Psoas muscle (tissue), 8 donors: ENCODE measurements around the gene ST6GALNAC5. TPM values are rescaled to one million over a fixed set of nuclear protein-coding genes. Genes with fewer than 3 reads are reported as not detected.

ENCODE experiments used
- ATAC-seq, 4 donors: fragments of 200-7000 bp; cut with Tn5 transposase; one replicate each; pipeline ENCODE4 v1.9.1; 2020; ENCODE audit warnings: moderate library complexity in 3 of 4, mild to moderate bottlenecking in 2 of 4
- DNase-seq, 2 donors: peaks; one replicate each; pipeline ENCODE4 v3.0.0-alpha.2; 2020
- H3K27ac ChIP-seq: fragments of 200-600 bp; one replicate; pipeline ENCODE4 v1.8.0; 2022
- H3K27me3 ChIP-seq, 3 donors: fragments of 200-600 bp in 1 of 3; one replicate each; pipeline versions ENCODE4 v1.6.1 to v1.8.0; 2013 to 2022; ENCODE audit warnings: low read length in 2 of 3, mild to moderate bottlenecking in 2 of 3, moderate library complexity in 1 of 3; ENCODE audit not compliant: insufficient read depth in 3 of 3
- H3K36me3 ChIP-seq, 2 donors: fragments of 200-600 bp in 1 of 2; one replicate each; pipeline versions ENCODE4 v1.6.1 to v1.8.0; 2013 to 2022; ENCODE audit warnings: low read depth in 1 of 2, mild to moderate bottlenecking in 1 of 2, moderate library complexity in 1 of 2; ENCODE audit not compliant: insufficient read depth in 1 of 2
- H3K4me1 ChIP-seq: fragments of 200-600 bp; one replicate; pipeline ENCODE4 v1.8.0; 2022
- H3K4me3 ChIP-seq: fragments of 200-600 bp; one replicate; pipeline ENCODE4 v1.8.0; 2022; ENCODE audit warnings: mild to moderate bottlenecking
- H3K9me3 ChIP-seq: fragments of 200-600 bp; one replicate; pipeline ENCODE4 v1.8.0; 2022
- CTCF ChIP-seq: fragments of 200-600 bp; IDR thresholded peaks from one replicate; pipeline ENCODE4 v1.8.0; 2022; ENCODE audit warnings: antibody characterized with exemption
- WGBS, 3 donors: extraction: QIAGEN DNeasy Blood & Tissue Kit; methylation state at CpG; one replicate each; pipeline versions ENCODE4 v1.1.6 to v1.1.7; 2013; 5-methylcytosine and 5-hydroxymethylcytosine counted together
- intact Hi-C, 2 donors: fragments of 100-400 bp; cut with DNase I; formaldehyde crosslinking; loops; one replicate each; pipeline versions ENCODE4 v1.11.0 to v1.14.2; 2022
- polyA plus RNA-seq, 3 donors: library from polyadenylated mRNA; stranded (reverse); fragments of 200-250 nt; gene quantifications; one replicate each; pipeline ENCODE4 v1.2.3, GENCODE V29; 2013
- total RNA-seq, 4 donors: library from RNA; stranded (reverse); fragmentation: NEBNext Ultra II Directional in 2 of 4; extraction: Animal tissue kit (Norgen Biotek cat#: 25700) in 2 of 4; gene quantifications; one replicate each; pipeline versions ENCODE4 v1.2.1 to v1.2.4, GENCODE V29; 2021 to 2023
- donor health status: healthy with polysubstance abuse.
- donor health status: DM: no; HTN: no; CAD: no; lungs with moderate emphysema.
- donor health status: Bipolar disorder and iron deficiency.
- donor health status: healthy.
- donor health status: DM: yes; HTN: yes; CAD: no.
- donor health status: DM: no; HTN: no; CAD: no.
- donor health status: DM: no; HTN: no; CAD: no.
- donor health status: DM: yes; HTN: yes; CAD: no.

The ST6GALNAC5 gene
- total and polyA plus RNA-seq, 7 donors: 0.05 to 0.66 (median 0.07) TPM; not detected in 2

DNA sequence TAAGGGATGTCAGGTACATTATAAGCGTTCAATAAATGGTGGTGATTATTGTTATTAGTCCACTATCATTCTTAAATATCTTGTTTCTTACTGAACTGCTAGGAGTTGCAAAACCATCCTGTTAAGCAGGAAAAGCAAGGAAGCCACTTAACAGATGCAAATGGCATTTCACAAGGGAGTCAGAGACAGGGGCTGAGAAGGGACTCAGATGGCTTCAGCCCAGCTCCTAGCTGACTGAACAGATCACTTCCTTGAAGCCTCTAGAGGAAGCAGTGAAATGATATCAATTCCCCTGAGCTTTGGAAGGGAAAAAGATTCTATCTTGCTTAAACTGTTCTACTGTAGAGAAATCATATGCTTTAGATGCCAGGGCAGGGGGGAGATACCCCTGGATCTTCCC is 151.5 kb downstream of the ST6GALNAC5 start:
- peaks cover 0 to 2% (median 0%) of the 10 kb centered on the region in 3 donors for H3K27me3 ChIP-seq
- intact Hi-C loops: no loop called here
- WGBS, 3 donors: 56 to 79% (median 73%) methylated on average over 1 of the region's 1 CpG
- no peaks in the 10 kb centered on the region for H3K36me3 ChIP-seq
- H3K4me3 ChIP-seq: no peak overlapping the region
- ATAC-seq (no peak), DNase-seq (no peak)
- no peak overlapping the region for H3K27ac ChIP-seq
- no peaks in the 10 kb centered on the region for H3K9me3 ChIP-seq
- H3K4me1 ChIP-seq: no peaks in the 10 kb centered on the region
- no peak for TF ChIP-seq CTCF

DNA sequence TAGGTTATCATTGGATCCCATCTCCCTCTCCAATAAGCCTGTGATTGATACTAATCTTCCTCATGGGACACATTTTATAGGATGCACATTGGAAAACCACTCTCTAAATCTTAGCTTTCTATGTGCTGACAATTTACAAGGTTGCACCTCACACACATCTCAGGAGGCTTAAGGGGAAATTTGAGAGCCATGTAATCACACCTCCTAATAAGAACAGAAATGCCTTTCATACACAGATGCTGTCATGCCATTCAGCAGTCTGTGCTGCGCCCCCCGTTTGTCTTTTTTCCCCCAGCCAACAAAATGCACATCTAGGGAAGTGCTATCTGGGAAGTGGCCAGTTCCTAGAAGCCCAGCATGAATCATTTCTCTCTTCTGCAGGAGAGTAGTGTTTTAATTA is 154.5 kb downstream of the ST6GALNAC5 start:
- no peaks in the 10 kb centered on the region for H3K4me1 ChIP-seq
- H3K27me3 ChIP-seq: peaks cover 0 to under 1% (median 0%) of the 10 kb centered on the region in 3 donors
- intact Hi-C loops: no loop called here
- TF ChIP-seq CTCF: no peak
- 27 to 46% (median 33%) methylated on average over 2 of the region's 2 CpGs for WGBS, 3 donors
- H3K27ac ChIP-seq: no peak overlapping the region
- no peaks in the 10 kb centered on the region for H3K36me3 ChIP-seq
- no peaks in the 10 kb centered on the region for H3K9me3 ChIP-seq
- ATAC-seq (no peak), DNase-seq (no peak)
- no peak overlapping the region for H3K4me3 ChIP-seq

DNA sequence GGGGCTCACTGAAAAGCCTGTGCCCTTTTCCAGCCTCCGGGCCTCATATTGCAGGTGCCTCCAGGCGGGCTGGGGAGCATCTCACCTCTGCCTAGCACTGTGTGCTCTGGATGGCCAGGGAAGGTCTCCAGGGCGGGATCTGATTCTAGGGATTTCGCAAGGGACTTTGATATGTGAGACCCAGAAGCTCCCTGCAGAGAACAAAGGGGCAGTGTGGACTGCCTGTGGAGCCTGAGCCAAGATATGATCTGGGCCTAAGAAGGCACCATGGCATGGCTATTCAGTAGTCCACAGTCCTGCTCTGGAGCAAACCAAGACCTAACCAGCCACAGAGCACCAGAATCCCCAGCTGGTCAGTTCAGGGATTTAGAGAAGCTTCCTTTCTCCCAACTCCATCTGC is 157.2 kb downstream of the ST6GALNAC5 start:
- no peaks in the 10 kb centered on the region for H3K36me3 ChIP-seq
- no peak overlapping the region for H3K4me3 ChIP-seq
- no peak overlapping the region for H3K27ac ChIP-seq
- no peak for DNase-seq
- intact Hi-C loops: no loop called here
- WGBS, 3 donors: 82 to 92% (median 90%) methylated on average over 4 of the region's 4 CpGs
- no peak for TF ChIP-seq CTCF
- H3K9me3 ChIP-seq: no peaks in the 10 kb centered on the region
- peaks cover 0 to 3% (median 0%) of the 10 kb centered on the region in 3 donors for H3K27me3 ChIP-seq
- ATAC-seq: no peak
- H3K4me1 ChIP-seq: no peaks in the 10 kb centered on the region

- Histone ChIP-seq H3K4me1 (no peaks in the 10 kb centered on the region), H3K27ac (no peak overlapping the region), H3K9me3 (no peaks in the 10 kb centered on the region), H3K27me3 (peaks cover 0 to 3% (median 0%) of the 10 kb centered on the region in 3 donors), H3K36me3 (no peaks in the 10 kb centered on the region), H3K4me3 (no peak overlapping the region)
- ATAC-seq: no peak
- intact Hi-C loops: no loop called here
- 65 to 84% (median 75%) methylated on average over 5 of the region's 5 CpGs for WGBS, 3 donors
- no peak for TF ChIP-seq CTCF
- no peak for DNase-seq
Observed at GRCh38 chr1:77025599-77025998, 158.3 kb downstream of the ST6GALNAC5 start.

GRCh38 chr1:77026135-77026534 is 158.9 kb downstream of the ST6GALNAC5 start:
- intact Hi-C loops: no loop called here
- TF ChIP-seq CTCF: no peak
- no peaks in the 10 kb centered on the region for H3K9me3 ChIP-seq
- no peak for ATAC-seq
- no peak overlapping the region for H3K27ac ChIP-seq
- no peaks in the 10 kb centered on the region for H3K4me1 ChIP-seq
- no peak for DNase-seq
- WGBS, 3 donors: 59 to 67% (median 65%) methylated on average over 2 of the region's 2 CpGs
- peaks cover 0 to 3% (median 0%) of the 10 kb centered on the region in 3 donors for H3K27me3 ChIP-seq
- no peak overlapping the region for H3K4me3 ChIP-seq
- no peaks in the 10 kb centered on the region for H3K36me3 ChIP-seq
